Measurements from ENCODE around the gene NFIX.

Gene NFIX

GRCh38 chr19:13055213-13056051 is 60.2 kb downstream of the NFIX start:
- DNase-seq (ENCODE audit: low read depth in 2 of 2): peak; percentile 89 to 90

- peak; percentile 84 to 87 for DNase-seq (ENCODE audit: low read depth in 2 of 2)
These were observed 60.9 kb downstream of the NFIX start for GRCh38 chr19:13056052-13056660.

- DNase-seq (ENCODE audit: low read depth in 2 of 2): no peak
These were observed 61.9 kb downstream of the NFIX start for GRCh38 chr19:13057147-13057572.

- DNase-seq (ENCODE audit: low read depth in 2 of 2): peak in 1 of 2 experiments; percentile 32
These were observed 62.5 kb downstream of the NFIX start for GRCh38 chr19:13057744-13058143.

GRCh38 chr19:13058951-13059660 is 63.8 kb downstream of the NFIX start:
- DNase-seq (ENCODE audit: low read depth in 2 of 2): no peak

GRCh38 chr19:13060233-13060963 is 65.1 kb downstream of the NFIX start:
- DNase-seq (ENCODE audit: low read depth in 2 of 2): no peak

- DNase-seq (ENCODE audit: low read depth in 2 of 2): no peak
These were observed 66.0 kb downstream of the NFIX start for GRCh38 chr19:13060964-13061927.

GRCh38 chr19:13062317-13062716 is 67.0 kb downstream of the NFIX start:
- DNase-seq (ENCODE audit: low read depth in 2 of 2): no peak

- DNase-seq (ENCODE audit: low read depth in 2 of 2): no peak
These were observed 68.3 kb downstream of the NFIX start for GRCh38 chr19:13063461-13064091.

- DNase-seq (ENCODE audit: low read depth in 2 of 2): no peak
These were observed 68.8 kb downstream of the NFIX start for GRCh38 chr19:13064092-13064489.

GRCh38 chr19:13066226-13066625 is 71.0 kb downstream of the NFIX start:
- DNase-seq (ENCODE audit: low read depth in 2 of 2): no peak

- DNase-seq (ENCODE audit: low read depth in 2 of 2): no peak
These were observed 71.9 kb downstream of the NFIX start for GRCh38 chr19:13066933-13067807.

GRCh38 chr19:13068085-13068846 is 73.0 kb downstream of the NFIX start:
- DNase-seq (ENCODE audit: low read depth in 2 of 2): no peak

GRCh38 chr19:13069415-13070359 is 74.4 kb downstream of the NFIX start:
- no peak for DNase-seq (ENCODE audit: low read depth in 2 of 2)

GRCh38 chr19:13070425-13071140 is 75.3 kb downstream of the NFIX start:
- no peak for DNase-seq (ENCODE audit: low read depth in 2 of 2)

GRCh38 chr19:13071444-13072187 is 76.3 kb downstream of the NFIX start:
- DNase-seq (ENCODE audit: low read depth in 2 of 2): no peak
